WTC11 (cell line): ENCODE results near the gene CTSE. TPM values are rescaled to one million over a fixed set of nuclear protein-coding genes. Genes with fewer than 3 reads are reported as not detected.

Experiments used
- ATAC-seq: fragments of 200-7000 bp; cut with Tn5 transposase; 2 replicates; pipeline ENCODE4 v1.10.0; 2021; ENCODE audit warnings: mild to moderate bottlenecking, moderate library complexity
- CTCF ChIA-PET: fragments of 300-600 bp; sonication (Branson Sonifier 250); formaldehyde crosslinking; loops from one replicate; lab custom pipeline; 2021; ENCODE audit warnings: antibody characterized with exemption; lab: Charles Lee
- POLR2A ChIA-PET: fragments of 350-600 bp; sonication (Branson Sonifier 250); formaldehyde crosslinking; loops from one replicate; lab custom pipeline; 2021; ENCODE audit warnings: antibody characterized with exemption; lab: Charles Lee
- DNase-seq: peaks from one replicate; pipeline ENCODE4 v3.0.0; 2021; ENCODE audit warnings: low spot score
- H3K27ac Mint-ChIP-seq: 2 replicates; pipeline ENCODE4 v1.8.0; 2021; ENCODE audit warnings: mixed read lengths
- H3K27me3 Mint-ChIP-seq: 2 replicates; pipeline ENCODE4 v1.8.0; 2021; ENCODE audit warnings: low read depth, mild to moderate bottlenecking, moderate library complexity, mixed read lengths
- H3K36me3 Mint-ChIP-seq: 2 replicates; pipeline ENCODE4 v1.8.0; 2021; ENCODE audit warnings: mixed read lengths
- H3K4me1 Mint-ChIP-seq: 2 replicates; pipeline ENCODE4 v1.8.0; 2022; ENCODE audit warnings: mixed read lengths
- H3K4me3 Mint-ChIP-seq: 2 replicates; pipeline ENCODE4 v1.8.0; 2021; ENCODE audit warnings: mild to moderate bottlenecking, moderate library complexity, mixed read lengths
- H3K9me3 Mint-ChIP-seq: 2 replicates; pipeline ENCODE4 v1.8.0; 2021; ENCODE audit warnings: mixed read lengths
- EMX1 ChIP-seq: fragments of 250-450 bp; sonication (Bioruptor Pico); IDR thresholded peaks from 2 replicates; pipeline ENCODE4 v1.8.0; 2021; ENCODE audit warnings: mild to moderate bottlenecking
- ESRRA ChIP-seq: sonication (generic); formaldehyde crosslinking; IDR thresholded peaks from 2 replicates; pipeline ENCODE4 v1.8.1; 2022; ENCODE audit warnings: mild to moderate bottlenecking, missing genetic modification reagents, borderline replicate concordance
- GRHL2 ChIP-seq: fragments of 250-450 bp; sonication (Bioruptor Pico); IDR thresholded peaks from 2 replicates; pipeline ENCODE4 v1.8.0; 2022; ENCODE audit warnings: mild to moderate bottlenecking, moderate library complexity; ENCODE audit not compliant: insufficient replicate concordance, severe bottlenecking
- MXD4 ChIP-seq: fragments of 250-450 bp; sonication (Bioruptor Pico); IDR thresholded peaks from 2 replicates; pipeline ENCODE4 v1.8.0; 2021; ENCODE audit warnings: mild to moderate bottlenecking, moderate library complexity, borderline replicate concordance
- NFATC4 ChIP-seq: fragments of 250-450 bp; sonication (Bioruptor Pico); IDR thresholded peaks from 2 replicates; pipeline ENCODE4 v1.9.0; 2021; ENCODE audit warnings: mild to moderate bottlenecking
- SOX15 ChIP-seq: fragments of 250-450 bp; sonication (Bioruptor Pico); IDR thresholded peaks from 2 replicates; pipeline ENCODE4 v1.9.0; 2021; ENCODE audit warnings: mild to moderate bottlenecking
- TP53 ChIP-seq: sonication (generic); formaldehyde crosslinking; IDR thresholded peaks from 2 replicates; pipeline ENCODE4 v1.8.1; 2023; ENCODE audit warnings: mild to moderate bottlenecking, missing genetic modification reagents
- ZNF121 ChIP-seq: sonication (generic); formaldehyde crosslinking; IDR thresholded peaks from 2 replicates; pipeline ENCODE4 v1.8.0; 2023; ENCODE audit warnings: missing genetic modification reagents
- ZNF263 ChIP-seq: sonication (generic); formaldehyde crosslinking; IDR thresholded peaks from 2 replicates; pipeline ENCODE4 v1.8.1; 2022; ENCODE audit warnings: low read depth, mild to moderate bottlenecking, moderate library complexity, missing genetic modification reagents
- total RNA-seq: library from RNA; stranded (reverse); gene quantifications from 3 replicates; pipeline ENCODE4 v1.2.3, GENCODE V29; 2021
- TF ChIP-seq, protein P1 (sequence below): fragments of 250-450 bp; sonication (Bioruptor Pico); IDR thresholded peaks from 2 replicates; pipeline ENCODE4 v1.9.0; 2021; ENCODE audit warnings: mild to moderate bottlenecking, borderline replicate concordance
- TF ChIP-seq, protein P2 (sequence below): sonication (generic); formaldehyde crosslinking; IDR thresholded peaks from 2 replicates; pipeline ENCODE4 v1.8.1; 2023; ENCODE audit warnings: mild to moderate bottlenecking, missing genetic modification reagents
- TF ChIP-seq, protein P3 (sequence below): fragments of 250-450 bp; sonication (Bioruptor Pico); IDR thresholded peaks from 2 replicates; pipeline ENCODE4 v1.9.0; 2021; ENCODE audit warnings: moderate library complexity, mild to moderate bottlenecking, inconsistent platforms, borderline replicate concordance
- TF ChIP-seq, protein P4 (sequence below): sonication (generic); formaldehyde crosslinking; IDR thresholded peaks from 2 replicates; pipeline ENCODE4 v1.8.0; 2023; ENCODE audit warnings: missing genetic modification reagents, mild to moderate bottlenecking, borderline replicate concordance
- TF ChIP-seq, protein P5 (sequence below): sonication (generic); formaldehyde crosslinking; IDR thresholded peaks from 2 replicates; pipeline ENCODE4 v1.8.0; 2022; ENCODE audit warnings: mild to moderate bottlenecking, missing genetic modification reagents
- TF ChIP-seq, protein P6 (sequence below): sonication (generic); formaldehyde crosslinking; conservative IDR thresholded peaks from 2 replicates; pipeline ENCODE4 v1.8.1; 2023; ENCODE audit warnings: mild to moderate bottlenecking, low read depth, missing genetic modification reagents, moderate library complexity
- TF ChIP-seq, protein P7 (sequence below): sonication (generic); formaldehyde crosslinking; IDR thresholded peaks from 2 replicates; pipeline ENCODE4 v1.8.0; 2022; ENCODE audit warnings: mild to moderate bottlenecking, missing genetic modification reagents
- TF ChIP-seq, protein P8 (sequence below): sonication (generic); formaldehyde crosslinking; IDR thresholded peaks from 2 replicates; pipeline ENCODE4 v1.8.1; 2023; ENCODE audit warnings: mild to moderate bottlenecking, missing genetic modification reagents

The CTSE gene
- total RNA-seq, 1 experiment from 2014 or later = 0.17 TPM

DNA sequence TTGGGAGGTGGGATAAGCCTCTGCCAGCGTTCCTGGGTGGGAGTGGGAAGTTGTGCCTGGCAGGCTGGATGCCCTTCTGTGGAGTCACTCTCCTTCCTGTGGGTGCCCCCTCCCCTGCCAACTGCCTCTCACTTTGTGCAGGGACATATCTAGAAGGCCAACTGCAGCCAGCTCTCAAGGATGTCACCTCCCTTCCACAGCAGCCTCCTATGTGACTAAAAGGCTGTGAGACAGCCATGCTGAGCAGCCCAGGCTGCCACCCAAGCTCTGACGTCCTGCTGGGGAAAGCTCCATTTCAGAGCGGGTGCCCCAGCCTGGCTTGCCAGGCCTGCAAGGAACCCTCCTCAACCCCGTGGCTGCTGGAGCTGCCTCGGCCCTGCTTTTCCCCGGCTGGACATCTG, 60.9 kb downstream of the CTSE start (continued):
- TF ChIP-seq, protein P1, sequence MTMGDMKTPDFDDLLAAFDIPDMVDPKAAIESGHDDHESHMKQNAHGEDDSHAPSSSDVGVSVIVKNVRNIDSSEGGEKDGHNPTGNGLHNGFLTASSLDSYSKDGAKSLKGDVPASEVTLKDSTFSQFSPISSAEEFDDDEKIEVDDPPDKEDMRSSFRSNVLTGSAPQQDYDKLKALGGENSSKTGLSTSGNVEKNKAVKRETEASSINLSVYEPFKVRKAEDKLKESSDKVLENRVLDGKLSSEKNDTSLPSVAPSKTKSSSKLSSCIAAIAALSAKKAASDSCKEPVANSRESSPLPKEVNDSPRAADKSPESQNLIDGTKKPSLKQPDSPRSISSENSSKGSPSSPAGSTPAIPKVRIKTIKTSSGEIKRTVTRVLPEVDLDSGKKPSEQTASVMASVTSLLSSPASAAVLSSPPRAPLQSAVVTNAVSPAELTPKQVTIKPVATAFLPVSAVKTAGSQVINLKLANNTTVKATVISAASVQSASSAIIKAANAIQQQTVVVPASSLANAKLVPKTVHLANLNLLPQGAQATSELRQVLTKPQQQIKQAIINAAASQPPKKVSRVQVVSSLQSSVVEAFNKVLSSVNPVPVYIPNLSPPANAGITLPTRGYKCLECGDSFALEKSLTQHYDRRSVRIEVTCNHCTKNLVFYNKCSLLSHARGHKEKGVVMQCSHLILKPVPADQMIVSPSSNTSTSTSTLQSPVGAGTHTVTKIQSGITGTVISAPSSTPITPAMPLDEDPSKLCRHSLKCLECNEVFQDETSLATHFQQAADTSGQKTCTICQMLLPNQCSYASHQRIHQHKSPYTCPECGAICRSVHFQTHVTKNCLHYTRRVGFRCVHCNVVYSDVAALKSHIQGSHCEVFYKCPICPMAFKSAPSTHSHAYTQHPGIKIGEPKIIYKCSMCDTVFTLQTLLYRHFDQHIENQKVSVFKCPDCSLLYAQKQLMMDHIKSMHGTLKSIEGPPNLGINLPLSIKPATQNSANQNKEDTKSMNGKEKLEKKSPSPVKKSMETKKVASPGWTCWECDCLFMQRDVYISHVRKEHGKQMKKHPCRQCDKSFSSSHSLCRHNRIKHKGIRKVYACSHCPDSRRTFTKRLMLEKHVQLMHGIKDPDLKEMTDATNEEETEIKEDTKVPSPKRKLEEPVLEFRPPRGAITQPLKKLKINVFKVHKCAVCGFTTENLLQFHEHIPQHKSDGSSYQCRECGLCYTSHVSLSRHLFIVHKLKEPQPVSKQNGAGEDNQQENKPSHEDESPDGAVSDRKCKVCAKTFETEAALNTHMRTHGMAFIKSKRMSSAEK (CRISPR knock-in tag) = no peak
- TF ChIP-seq, protein P2, sequence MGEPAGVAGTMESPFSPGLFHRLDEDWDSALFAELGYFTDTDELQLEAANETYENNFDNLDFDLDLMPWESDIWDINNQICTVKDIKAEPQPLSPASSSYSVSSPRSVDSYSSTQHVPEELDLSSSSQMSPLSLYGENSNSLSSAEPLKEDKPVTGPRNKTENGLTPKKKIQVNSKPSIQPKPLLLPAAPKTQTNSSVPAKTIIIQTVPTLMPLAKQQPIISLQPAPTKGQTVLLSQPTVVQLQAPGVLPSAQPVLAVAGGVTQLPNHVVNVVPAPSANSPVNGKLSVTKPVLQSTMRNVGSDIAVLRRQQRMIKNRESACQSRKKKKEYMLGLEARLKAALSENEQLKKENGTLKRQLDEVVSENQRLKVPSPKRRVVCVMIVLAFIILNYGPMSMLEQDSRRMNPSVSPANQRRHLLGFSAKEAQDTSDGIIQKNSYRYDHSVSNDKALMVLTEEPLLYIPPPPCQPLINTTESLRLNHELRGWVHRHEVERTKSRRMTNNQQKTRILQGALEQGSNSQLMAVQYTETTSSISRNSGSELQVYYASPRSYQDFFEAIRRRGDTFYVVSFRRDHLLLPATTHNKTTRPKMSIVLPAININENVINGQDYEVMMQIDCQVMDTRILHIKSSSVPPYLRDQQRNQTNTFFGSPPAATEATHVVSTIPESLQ = no peak
- TF ChIP-seq ZNF263 (CRISPR knock-in tag) = no peak
- no peak for TF ChIP-seq EMX1 (CRISPR knock-in tag)
- TF ChIP-seq, protein P3, sequence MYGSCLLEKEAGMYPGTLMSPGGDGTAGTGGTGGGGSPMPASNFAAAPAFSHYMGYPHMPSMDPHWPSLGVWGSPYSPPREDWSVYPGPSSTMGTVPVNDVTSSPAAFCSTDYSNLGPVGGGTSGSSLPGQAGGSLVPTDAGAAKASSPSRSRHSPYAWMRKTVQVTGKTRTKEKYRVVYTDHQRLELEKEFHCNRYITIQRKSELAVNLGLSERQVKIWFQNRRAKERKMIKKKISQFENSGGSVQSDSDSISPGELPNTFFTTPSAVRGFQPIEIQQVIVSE (CRISPR knock-in tag) = no peak
- no peak for TF ChIP-seq TP53 (CRISPR knock-in tag)

DNA sequence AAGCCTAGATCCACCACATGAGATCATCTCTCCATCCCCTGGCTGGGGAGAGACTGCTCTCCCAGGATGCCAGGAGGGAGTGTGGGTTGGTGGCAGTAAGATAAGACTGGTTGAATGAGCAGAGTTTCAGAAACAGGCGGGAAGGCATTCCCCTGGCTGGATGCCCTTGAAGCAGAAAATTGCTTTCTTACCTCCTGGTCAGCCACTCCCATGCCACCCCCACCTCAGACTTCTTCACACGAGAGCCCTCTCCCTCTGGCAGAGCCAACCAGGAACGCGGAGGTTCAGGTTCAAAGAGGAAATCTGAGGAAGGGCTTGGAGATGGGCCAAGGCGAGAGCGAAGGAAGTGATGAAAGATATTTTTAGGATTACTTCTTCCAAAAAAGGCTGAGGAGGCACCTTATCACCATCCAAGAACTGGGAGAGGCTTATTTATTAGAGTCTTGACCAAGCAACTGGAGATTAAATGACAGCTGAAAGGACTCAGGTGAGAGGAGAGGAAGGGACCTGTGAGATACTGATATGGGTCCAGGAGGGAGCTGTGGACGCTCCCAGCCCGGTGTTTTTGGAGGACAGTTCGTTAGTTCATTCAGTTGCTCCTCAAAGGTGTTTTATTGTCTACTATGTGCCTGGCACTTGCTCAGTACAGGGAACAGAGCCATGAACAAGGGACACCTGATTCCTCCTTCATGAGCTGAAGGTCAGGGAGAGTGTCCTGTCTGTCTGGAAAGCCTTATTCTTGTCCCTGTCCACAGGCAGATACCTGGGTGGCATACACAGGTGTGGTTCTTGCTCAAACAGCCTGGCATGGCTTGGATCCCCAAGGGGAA, 61.5 kb downstream of the CTSE start:
- H3K27me3 Mint-ChIP-seq = no peaks in the 10 kb centered on the region; the same call in 1 of the 2 replicates
- peaks cover 9% of the 10 kb centered on the region for H3K4me1 Mint-ChIP-seq
- DNase-seq (no peak), ATAC-seq (no peak)
- CTCF ChIA-PET = interaction anchor here (1.7 to 4.6 kb wide), 2 partner anchors 15 to 43 kb away, joined by 6 to 26 read pairs; no protein-coding TSS in a partner anchor
- POLR2A ChIA-PET = no interaction called here
- H3K27ac Mint-ChIP-seq = no peak overlapping the region
- no peaks in the 10 kb centered on the region for H3K36me3 Mint-ChIP-seq
- H3K4me3 Mint-ChIP-seq = no peak overlapping the region
- H3K9me3 Mint-ChIP-seq = no peaks in the 10 kb centered on the region
- TF ChIP-seq, protein P4, sequence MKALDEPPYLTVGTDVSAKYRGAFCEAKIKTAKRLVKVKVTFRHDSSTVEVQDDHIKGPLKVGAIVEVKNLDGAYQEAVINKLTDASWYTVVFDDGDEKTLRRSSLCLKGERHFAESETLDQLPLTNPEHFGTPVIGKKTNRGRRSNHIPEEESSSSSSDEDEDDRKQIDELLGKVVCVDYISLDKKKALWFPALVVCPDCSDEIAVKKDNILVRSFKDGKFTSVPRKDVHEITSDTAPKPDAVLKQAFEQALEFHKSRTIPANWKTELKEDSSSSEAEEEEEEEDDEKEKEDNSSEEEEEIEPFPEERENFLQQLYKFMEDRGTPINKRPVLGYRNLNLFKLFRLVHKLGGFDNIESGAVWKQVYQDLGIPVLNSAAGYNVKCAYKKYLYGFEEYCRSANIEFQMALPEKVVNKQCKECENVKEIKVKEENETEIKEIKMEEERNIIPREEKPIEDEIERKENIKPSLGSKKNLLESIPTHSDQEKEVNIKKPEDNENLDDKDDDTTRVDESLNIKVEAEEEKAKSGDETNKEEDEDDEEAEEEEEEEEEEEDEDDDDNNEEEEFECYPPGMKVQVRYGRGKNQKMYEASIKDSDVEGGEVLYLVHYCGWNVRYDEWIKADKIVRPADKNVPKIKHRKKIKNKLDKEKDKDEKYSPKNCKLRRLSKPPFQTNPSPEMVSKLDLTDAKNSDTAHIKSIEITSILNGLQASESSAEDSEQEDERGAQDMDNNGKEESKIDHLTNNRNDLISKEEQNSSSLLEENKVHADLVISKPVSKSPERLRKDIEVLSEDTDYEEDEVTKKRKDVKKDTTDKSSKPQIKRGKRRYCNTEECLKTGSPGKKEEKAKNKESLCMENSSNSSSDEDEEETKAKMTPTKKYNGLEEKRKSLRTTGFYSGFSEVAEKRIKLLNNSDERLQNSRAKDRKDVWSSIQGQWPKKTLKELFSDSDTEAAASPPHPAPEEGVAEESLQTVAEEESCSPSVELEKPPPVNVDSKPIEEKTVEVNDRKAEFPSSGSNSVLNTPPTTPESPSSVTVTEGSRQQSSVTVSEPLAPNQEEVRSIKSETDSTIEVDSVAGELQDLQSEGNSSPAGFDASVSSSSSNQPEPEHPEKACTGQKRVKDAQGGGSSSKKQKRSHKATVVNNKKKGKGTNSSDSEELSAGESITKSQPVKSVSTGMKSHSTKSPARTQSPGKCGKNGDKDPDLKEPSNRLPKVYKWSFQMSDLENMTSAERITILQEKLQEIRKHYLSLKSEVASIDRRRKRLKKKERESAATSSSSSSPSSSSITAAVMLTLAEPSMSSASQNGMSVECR (CRISPR knock-in tag) = no peak
- TF ChIP-seq SOX15 (CRISPR knock-in tag) = no peak
- TF ChIP-seq, protein P5, sequence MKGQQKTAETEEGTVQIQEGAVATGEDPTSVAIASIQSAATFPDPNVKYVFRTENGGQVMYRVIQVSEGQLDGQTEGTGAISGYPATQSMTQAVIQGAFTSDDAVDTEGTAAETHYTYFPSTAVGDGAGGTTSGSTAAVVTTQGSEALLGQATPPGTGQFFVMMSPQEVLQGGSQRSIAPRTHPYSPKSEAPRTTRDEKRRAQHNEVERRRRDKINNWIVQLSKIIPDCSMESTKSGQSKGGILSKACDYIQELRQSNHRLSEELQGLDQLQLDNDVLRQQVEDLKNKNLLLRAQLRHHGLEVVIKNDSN (CRISPR knock-in tag) = no peak
- TF ChIP-seq ESRRA (CRISPR knock-in tag) = no peak
- TF ChIP-seq, protein P6, sequence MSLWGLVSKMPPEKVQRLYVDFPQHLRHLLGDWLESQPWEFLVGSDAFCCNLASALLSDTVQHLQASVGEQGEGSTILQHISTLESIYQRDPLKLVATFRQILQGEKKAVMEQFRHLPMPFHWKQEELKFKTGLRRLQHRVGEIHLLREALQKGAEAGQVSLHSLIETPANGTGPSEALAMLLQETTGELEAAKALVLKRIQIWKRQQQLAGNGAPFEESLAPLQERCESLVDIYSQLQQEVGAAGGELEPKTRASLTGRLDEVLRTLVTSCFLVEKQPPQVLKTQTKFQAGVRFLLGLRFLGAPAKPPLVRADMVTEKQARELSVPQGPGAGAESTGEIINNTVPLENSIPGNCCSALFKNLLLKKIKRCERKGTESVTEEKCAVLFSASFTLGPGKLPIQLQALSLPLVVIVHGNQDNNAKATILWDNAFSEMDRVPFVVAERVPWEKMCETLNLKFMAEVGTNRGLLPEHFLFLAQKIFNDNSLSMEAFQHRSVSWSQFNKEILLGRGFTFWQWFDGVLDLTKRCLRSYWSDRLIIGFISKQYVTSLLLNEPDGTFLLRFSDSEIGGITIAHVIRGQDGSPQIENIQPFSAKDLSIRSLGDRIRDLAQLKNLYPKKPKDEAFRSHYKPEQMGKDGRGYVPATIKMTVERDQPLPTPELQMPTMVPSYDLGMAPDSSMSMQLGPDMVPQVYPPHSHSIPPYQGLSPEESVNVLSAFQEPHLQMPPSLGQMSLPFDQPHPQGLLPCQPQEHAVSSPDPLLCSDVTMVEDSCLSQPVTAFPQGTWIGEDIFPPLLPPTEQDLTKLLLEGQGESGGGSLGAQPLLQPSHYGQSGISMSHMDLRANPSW = no peak
- no peak for TF ChIP-seq GRHL2 (CRISPR knock-in tag)
- TF ChIP-seq MXD4 (CRISPR knock-in tag) = no peak
- TF ChIP-seq, protein P7, sequence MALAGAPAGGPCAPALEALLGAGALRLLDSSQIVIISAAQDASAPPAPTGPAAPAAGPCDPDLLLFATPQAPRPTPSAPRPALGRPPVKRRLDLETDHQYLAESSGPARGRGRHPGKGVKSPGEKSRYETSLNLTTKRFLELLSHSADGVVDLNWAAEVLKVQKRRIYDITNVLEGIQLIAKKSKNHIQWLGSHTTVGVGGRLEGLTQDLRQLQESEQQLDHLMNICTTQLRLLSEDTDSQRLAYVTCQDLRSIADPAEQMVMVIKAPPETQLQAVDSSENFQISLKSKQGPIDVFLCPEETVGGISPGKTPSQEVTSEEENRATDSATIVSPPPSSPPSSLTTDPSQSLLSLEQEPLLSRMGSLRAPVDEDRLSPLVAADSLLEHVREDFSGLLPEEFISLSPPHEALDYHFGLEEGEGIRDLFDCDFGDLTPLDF (CRISPR knock-in tag) = no peak
- TF ChIP-seq, protein P8, sequence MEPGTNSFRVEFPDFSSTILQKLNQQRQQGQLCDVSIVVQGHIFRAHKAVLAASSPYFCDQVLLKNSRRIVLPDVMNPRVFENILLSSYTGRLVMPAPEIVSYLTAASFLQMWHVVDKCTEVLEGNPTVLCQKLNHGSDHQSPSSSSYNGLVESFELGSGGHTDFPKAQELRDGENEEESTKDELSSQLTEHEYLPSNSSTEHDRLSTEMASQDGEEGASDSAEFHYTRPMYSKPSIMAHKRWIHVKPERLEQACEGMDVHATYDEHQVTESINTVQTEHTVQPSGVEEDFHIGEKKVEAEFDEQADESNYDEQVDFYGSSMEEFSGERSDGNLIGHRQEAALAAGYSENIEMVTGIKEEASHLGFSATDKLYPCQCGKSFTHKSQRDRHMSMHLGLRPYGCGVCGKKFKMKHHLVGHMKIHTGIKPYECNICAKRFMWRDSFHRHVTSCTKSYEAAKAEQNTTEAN = no peak
- TF ChIP-seq NFATC4 (CRISPR knock-in tag) = no peak
- no peak for TF ChIP-seq ZNF121 (CRISPR knock-in tag)
